ENCODE data around the gene CEP72. TPM values are rescaled to one million over a fixed set of nuclear protein-coding genes. Genes with fewer than 3 reads are reported as not detected.
"Not testable (repeated sequence)": the region's sequence is repeated elsewhere in the genome, so short reads cannot be mapped to it uniquely, and the experiment has no call there.

Gene CEP72
- total RNA-seq, 2 experiments from 2014 or later, result 28.2 to 31.6 TPM

DNA sequence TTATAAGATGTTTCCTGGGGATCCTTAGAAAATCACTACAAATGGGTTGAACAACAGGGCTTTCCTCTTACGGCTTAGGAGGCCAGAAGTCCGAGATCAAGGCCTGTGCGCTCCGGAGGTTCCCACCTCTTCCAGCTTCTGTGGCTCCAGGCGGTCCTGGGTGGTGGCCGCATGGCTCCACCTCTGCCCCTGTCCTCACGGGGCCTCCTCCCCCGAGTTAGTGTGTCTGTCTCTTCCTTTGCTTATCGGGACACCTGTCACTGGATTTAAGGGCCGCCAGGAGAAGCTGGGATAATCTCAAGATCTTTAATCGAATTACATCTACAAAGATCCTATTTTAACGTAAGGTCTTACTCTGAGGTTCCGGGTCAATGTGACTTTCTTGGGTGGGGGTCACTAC, 83.3 kb downstream of the CEP72 start:
- H3K27me3 Mint-ChIP-seq, result peaks cover 27% of the 10 kb centered on the region
- H3K4me3 Mint-ChIP-seq; DNase-seq; CTCF ChIA-PET; H3K9me3 Mint-ChIP-seq; H3K4me1 Mint-ChIP-seq; POLR2A ChIA-PET; H3K27ac Mint-ChIP-seq; H3K36me3 Mint-ChIP-seq (ENCODE audit: low read depth): not testable (repeated sequence)

DNA sequence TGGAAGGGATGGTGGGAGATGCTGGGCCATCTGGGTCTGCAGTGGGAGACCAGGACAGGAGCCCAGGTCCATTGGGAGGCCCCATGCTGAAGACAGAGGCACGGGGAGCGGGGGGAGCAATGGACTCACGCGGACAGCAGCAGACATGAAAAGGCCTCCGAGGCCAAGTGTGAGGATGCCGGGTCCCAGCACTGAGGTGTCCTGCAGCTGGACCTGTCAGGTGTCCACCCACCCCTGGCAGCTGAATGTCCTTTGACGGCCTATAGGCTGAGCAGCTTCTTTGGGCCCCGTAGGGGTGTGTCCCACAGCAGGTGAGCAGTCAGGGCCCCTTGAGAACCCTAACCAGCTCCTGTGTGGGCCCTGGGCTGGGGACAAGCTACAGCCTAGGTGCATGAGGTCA, 84.1 kb downstream of the CEP72 start:
- DNase-seq; H3K4me1 Mint-ChIP-seq; H3K36me3 Mint-ChIP-seq (ENCODE audit: low read depth); H3K9me3 Mint-ChIP-seq; POLR2A ChIA-PET; H3K27ac Mint-ChIP-seq; H3K4me3 Mint-ChIP-seq; CTCF ChIA-PET: not testable (repeated sequence)
- H3K27me3 Mint-ChIP-seq, result peaks cover 31% of the 10 kb centered on the region

DNA sequence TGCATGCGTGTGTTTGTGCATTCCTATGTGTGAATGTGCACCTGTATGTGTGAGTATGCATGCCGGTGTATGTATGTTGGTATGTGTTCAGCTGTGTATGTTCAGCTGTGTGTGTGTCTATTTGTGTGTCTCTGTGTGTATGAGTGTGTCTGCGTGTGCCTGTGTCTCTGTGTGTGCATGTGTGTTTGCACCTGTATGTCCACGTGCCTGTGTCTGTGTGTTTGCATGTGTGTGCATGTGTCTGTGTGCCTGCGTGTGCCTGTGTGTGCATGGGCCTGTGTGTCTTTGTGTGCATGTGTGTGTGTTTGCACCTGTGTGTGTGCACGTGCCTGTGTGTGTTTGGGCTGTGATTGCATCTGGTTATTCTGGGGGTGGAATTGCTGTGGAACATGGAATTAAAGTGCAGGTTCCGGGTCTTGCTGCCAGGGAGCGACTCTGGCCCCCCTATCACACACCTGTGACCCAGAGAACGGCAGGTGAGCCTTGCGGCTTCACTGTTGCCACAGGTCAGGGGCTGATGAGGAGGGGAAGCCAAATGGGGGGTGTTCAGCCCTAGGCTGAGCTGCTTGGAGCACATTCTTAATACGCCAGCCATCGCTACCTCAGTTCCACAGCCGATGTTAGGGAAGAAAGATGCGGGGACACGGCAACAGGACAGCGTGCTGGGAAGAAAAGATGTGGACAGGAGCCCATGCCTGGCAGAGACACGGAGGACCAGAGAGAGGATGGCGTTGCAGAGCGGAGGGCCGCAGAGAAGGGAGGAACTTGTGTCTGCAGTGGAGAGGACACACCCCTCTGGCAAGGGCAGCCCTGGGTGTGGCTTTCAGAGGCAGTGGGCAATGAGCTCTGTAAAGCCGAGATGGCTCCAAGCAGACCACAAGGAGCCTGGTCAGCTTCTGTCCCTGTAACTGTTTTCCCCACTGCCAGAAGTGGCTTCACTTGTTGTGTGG, 84.9 kb downstream of the CEP72 start:
- H3K4me3 Mint-ChIP-seq; CTCF ChIA-PET; H3K9me3 Mint-ChIP-seq; H3K36me3 Mint-ChIP-seq (ENCODE audit: low read depth); H3K27ac Mint-ChIP-seq; POLR2A ChIA-PET; DNase-seq; H3K4me1 Mint-ChIP-seq: not testable (repeated sequence)
- peaks cover 36% of the 10 kb centered on the region for H3K27me3 Mint-ChIP-seq

Other genes with a start within 250 kb of the CEP72 start
- gene EXOC3, start 169.2 kb upstream of the CEP72 start, total RNA-seq, result 10 to 100 TPM; 65.5 to 79.0 TPM
- 1 to 10 TPM; 1.4 to 2.2 TPM for gene SLC9A3, start 87.9 kb upstream of the CEP72 start, total RNA-seq
- under 1 TPM; 0.02 to 0.05 TPM for gene TPPP, start 81.0 kb downstream of the CEP72 start, total RNA-seq
- gene ZDHHC11B, start 172.4 kb downstream of the CEP72 start, total RNA-seq, result under 1 TPM; 0.35 to 0.87 TPM
- 1 to 10 TPM; 9.4 to 10.0 TPM for gene ZDHHC11, start 238.6 kb downstream of the CEP72 start, total RNA-seq